Measurements from ENCODE around the gene LRRC3. TPM values are rescaled to one million over a fixed set of nuclear protein-coding genes. Genes with fewer than 3 reads are reported as not detected.

Gene LRRC3
- polyA plus RNA-seq, 1 experiment: 0.10 TPM

- ChIA-PET CTCF (no interaction called here), POLR2A (no interaction called here)
- TF ChIP-seq, protein P1, sequence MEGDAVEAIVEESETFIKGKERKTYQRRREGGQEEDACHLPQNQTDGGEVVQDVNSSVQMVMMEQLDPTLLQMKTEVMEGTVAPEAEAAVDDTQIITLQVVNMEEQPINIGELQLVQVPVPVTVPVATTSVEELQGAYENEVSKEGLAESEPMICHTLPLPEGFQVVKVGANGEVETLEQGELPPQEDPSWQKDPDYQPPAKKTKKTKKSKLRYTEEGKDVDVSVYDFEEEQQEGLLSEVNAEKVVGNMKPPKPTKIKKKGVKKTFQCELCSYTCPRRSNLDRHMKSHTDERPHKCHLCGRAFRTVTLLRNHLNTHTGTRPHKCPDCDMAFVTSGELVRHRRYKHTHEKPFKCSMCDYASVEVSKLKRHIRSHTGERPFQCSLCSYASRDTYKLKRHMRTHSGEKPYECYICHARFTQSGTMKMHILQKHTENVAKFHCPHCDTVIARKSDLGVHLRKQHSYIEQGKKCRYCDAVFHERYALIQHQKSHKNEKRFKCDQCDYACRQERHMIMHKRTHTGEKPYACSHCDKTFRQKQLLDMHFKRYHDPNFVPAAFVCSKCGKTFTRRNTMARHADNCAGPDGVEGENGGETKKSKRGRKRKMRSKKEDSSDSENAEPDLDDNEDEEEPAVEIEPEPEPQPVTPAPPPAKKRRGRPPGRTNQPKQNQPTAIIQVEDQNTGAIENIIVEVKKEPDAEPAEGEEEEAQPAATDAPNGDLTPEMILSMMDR (IDR thresholded peaks at IDR 0.05; ENCODE audit: low read depth, low read length): no peak
- DNase-seq (ENCODE audit: low read depth, low spot score): no peak
- H3K27me3 ChIP-seq (ENCODE audit: control insufficient read depth, insufficient read depth, low read length): no peaks in the 10 kb centered on the region
- peaks cover 11% of the 10 kb centered on the region for H3K9me3 ChIP-seq (ENCODE audit: control insufficient read depth, insufficient read depth, low read length)
- no peak overlapping the region for H3K27ac ChIP-seq (ENCODE audit: low read depth, low read length)
- no peak overlapping the region for H3K4me3 ChIP-seq (ENCODE audit: low read depth, low read length)
Measured at GRCh38 chr21:44471996-44472395, 16.7 kb downstream of the LRRC3 start.

DNA sequence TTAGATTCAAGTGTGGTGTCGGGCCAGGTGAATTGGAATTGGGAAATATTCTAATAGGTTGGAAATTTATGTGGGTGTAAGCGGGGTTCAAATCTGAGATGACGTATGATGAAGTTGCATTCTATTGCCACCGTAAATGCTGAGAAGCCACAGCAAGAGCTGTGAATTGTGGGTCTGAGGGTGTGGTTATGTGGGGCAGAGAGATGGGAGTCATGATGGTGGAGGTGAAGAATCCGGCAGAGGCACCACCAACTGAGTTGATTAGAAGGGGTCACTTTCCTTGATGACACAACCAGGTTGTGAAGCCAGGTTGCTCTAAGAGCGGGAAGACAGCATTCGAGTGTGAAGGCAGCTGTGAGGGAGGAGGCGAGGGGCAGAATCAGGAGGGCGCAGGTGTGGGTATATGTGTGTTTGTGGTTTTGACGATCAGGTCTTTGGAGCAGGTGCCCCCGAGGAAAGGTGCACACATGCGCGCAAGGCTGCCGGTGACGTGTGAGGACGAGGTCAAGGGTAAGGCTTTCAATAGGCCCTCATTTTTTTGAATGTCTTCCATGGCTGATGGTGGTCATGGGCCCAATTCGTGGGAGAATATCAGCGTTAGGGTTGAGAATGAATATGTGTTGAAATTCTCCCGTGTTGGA, 18.7 kb downstream of the LRRC3 start:
- POLR2A ChIA-PET: no interaction called here
- no peak overlapping the region for H3K4me3 ChIP-seq (ENCODE audit: low read depth, low read length)
- H3K9me3 ChIP-seq (ENCODE audit: control insufficient read depth, insufficient read depth, low read length): no peaks in the 10 kb centered on the region
- H3K27ac ChIP-seq (ENCODE audit: low read depth, low read length): no peak overlapping the region
- CTCF ChIA-PET: no interaction called here
- no peaks in the 10 kb centered on the region for H3K27me3 ChIP-seq (ENCODE audit: control insufficient read depth, insufficient read depth, low read length)
- no peak for DNase-seq (ENCODE audit: low read depth, low spot score)
- TF ChIP-seq, protein P1 (IDR thresholded peaks at IDR 0.05; ENCODE audit: low read depth, low read length): no peak

- no peaks in the 10 kb centered on the region for H3K27me3 ChIP-seq (ENCODE audit: control insufficient read depth, insufficient read depth, low read length)
- TF ChIP-seq, protein P1 (IDR thresholded peaks at IDR 0.05; ENCODE audit: low read depth, low read length): no peak
- CTCF ChIA-PET: no interaction called here
- H3K4me3 ChIP-seq (ENCODE audit: low read depth, low read length): no peak overlapping the region
- no peaks in the 10 kb centered on the region for H3K9me3 ChIP-seq (ENCODE audit: control insufficient read depth, insufficient read depth, low read length)
- POLR2A ChIA-PET: no interaction called here
- H3K27ac ChIP-seq (ENCODE audit: low read depth, low read length): no peak overlapping the region
- DNase-seq (ENCODE audit: low read depth, low spot score): no peak
Measured at GRCh38 chr21:44475266-44475845, 20.0 kb downstream of the LRRC3 start.

DNA sequence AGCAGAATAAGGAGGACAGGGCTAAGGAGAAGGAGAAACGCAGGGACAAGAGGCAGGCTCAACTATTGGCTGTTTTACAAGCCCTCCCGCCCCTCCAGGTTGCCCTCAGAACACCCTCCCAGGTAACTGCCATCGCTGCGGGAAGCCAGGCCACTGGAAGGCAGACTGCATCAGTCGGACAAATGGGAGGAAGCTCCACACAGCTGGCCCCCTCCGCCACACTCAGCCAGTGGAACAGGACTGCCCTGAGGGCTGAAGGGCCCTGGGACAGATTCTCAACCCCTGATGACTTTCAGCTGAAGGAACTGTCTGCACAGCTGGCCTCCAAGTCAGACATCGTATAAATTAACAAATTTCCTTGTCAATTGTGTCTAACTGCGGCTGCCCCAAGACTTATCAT, 21.8 kb downstream of the LRRC3 start:
- TF ChIP-seq, protein P1 (IDR thresholded peaks at IDR 0.05; ENCODE audit: low read depth, low read length): no peak
- CTCF ChIA-PET: no interaction called here

DNA sequence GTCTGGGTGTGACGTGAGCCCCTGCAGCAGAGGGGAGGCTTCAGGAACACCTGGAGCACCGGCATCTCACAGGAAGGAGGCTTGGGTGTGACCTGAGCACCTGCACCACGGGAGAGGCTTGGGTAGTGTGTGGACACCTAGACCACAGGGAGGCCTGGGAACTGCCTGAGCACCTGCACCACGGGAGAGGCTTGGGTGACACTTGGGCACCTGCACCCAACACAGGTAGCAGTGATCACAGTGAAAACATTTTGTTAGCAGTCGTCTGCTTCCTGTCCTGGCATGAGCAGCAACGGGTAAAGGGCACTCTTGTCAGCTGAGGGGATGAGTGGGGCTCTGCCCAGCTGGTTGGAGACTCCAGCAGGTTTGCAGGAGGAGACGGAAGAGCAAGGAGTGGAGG, 22.4 kb downstream of the LRRC3 start:
- TF ChIP-seq, protein P1 (IDR thresholded peaks at IDR 0.05; ENCODE audit: low read depth, low read length): no peak
- ChIA-PET POLR2A (no interaction called here), CTCF (interaction anchor here (1.1 kb wide), 1 partner anchor 316 kb away, joined by 4 read pairs; no protein-coding TSS in a partner anchor)

More for the DNA sequence above, 21.8 kb downstream of the LRRC3 start:
- no peaks in the 10 kb centered on the region for H3K27me3 ChIP-seq (ENCODE audit: control insufficient read depth, insufficient read depth, low read length)
- H3K27ac ChIP-seq (ENCODE audit: low read depth, low read length): no peak overlapping the region
- POLR2A ChIA-PET: no interaction called here
- H3K4me3 ChIP-seq (ENCODE audit: low read depth, low read length): no peak overlapping the region
- no peak for DNase-seq (ENCODE audit: low read depth, low spot score)
- no peaks in the 10 kb centered on the region for H3K9me3 ChIP-seq (ENCODE audit: control insufficient read depth, insufficient read depth, low read length)

More for the DNA sequence above, 22.4 kb downstream of the LRRC3 start:
- Histone ChIP-seq H3K27ac (ENCODE audit: low read depth, low read length) (no peak overlapping the region), H3K9me3 (ENCODE audit: control insufficient read depth, insufficient read depth, low read length) (no peaks in the 10 kb centered on the region), H3K4me3 (ENCODE audit: low read depth, low read length) (no peak overlapping the region), H3K27me3 (ENCODE audit: control insufficient read depth, insufficient read depth, low read length) (no peaks in the 10 kb centered on the region)
- no peak for DNase-seq (ENCODE audit: low read depth, low spot score)

Measured in AG04450 (cell line).